Superior temporal gyrus (tissue), 1 donor: ENCODE data around the gene DDAH1.
A peak's percentile ranks its signal among the peaks of the same experiment; 100 is the strongest.

Experiments used
- DNase-seq: peaks from one replicate; pipeline ENCODE4 v3.0.0-alpha.2; 2016; ENCODE audit errors: extremely low spot score

The DDAH1 gene

GRCh38 chr1:85303440-85304162 lies 161.4 kb downstream of the DDAH1 start:
- no peak for DNase-seq

GRCh38 chr1:85300140-85300539 lies 164.8 kb downstream of the DDAH1 start:
- no peak for DNase-seq

GRCh38 chr1:85297855-85298629 lies 166.9 kb downstream of the DDAH1 start:
- peak; percentile 50 for DNase-seq

GRCh38 chr1:85297538-85297854 lies 167.5 kb downstream of the DDAH1 start:
- no peak for DNase-seq

GRCh38 chr1:85296980-85297379 lies 168.0 kb downstream of the DDAH1 start:
- no peak for DNase-seq

- DNase-seq: no peak
Observed at GRCh38 chr1:85295654-85296053, 169.3 kb downstream of the DDAH1 start.

GRCh38 chr1:85295006-85295431 lies 169.9 kb downstream of the DDAH1 start:
- DNase-seq: no peak

GRCh38 chr1:85290826-85291225 lies 174.1 kb downstream of the DDAH1 start:
- no peak for DNase-seq

- no peak for DNase-seq
Observed at GRCh38 chr1:85289848-85290335, 175.1 kb downstream of the DDAH1 start.

- DNase-seq: no peak
Observed at GRCh38 chr1:85289207-85289847, 175.6 kb downstream of the DDAH1 start.

- DNase-seq: no peak
Observed at GRCh38 chr1:85284202-85284601, 180.8 kb downstream of the DDAH1 start.

- no peak for DNase-seq
Observed at GRCh38 chr1:85283475-85284199, 181.3 kb downstream of the DDAH1 start.

GRCh38 chr1:85282424-85282823 lies 182.5 kb downstream of the DDAH1 start:
- DNase-seq: no peak

- no peak for DNase-seq
Observed at GRCh38 chr1:85280636-85281035, 184.3 kb downstream of the DDAH1 start.

GRCh38 chr1:85279458-85280080 lies 185.4 kb downstream of the DDAH1 start:
- no peak for DNase-seq

- peak; percentile 41 for DNase-seq
Observed at GRCh38 chr1:85278853-85279314, 186.1 kb downstream of the DDAH1 start.

- no peak for DNase-seq
Observed at GRCh38 chr1:85277802-85278201, 187.2 kb downstream of the DDAH1 start.

GRCh38 chr1:85276978-85277639 lies 187.8 kb downstream of the DDAH1 start:
- no peak for DNase-seq

- peak; percentile 97 for DNase-seq
Observed at GRCh38 chr1:85276215-85276977, 188.6 kb downstream of the DDAH1 start, which contains the start of gene BCL10. Gene BCL10, minus strand, starts transcription at chr1:85276632. Its CDS starts 280 bp downstream, at chr1:85276352.

GRCh38 chr1:85275701-85276214 lies 189.2 kb downstream of the DDAH1 start:
- peak; percentile 51 for DNase-seq
